Stimulated activated CD8-positive, alpha-beta memory T cell treated with anti-CD3 and anti-CD28 coated beads, Interleukin-7, amount 100 ng/mL, for 24 hours (primary cell): ENCODE data around the gene MCOLN1.

ENCODE experiments used
- DNase-seq: peaks from one replicate; pipeline ENCODE4 v3.0.0-alpha.2; 2020; ENCODE audit warnings: low read depth

MCOLN1 gene

DNA sequence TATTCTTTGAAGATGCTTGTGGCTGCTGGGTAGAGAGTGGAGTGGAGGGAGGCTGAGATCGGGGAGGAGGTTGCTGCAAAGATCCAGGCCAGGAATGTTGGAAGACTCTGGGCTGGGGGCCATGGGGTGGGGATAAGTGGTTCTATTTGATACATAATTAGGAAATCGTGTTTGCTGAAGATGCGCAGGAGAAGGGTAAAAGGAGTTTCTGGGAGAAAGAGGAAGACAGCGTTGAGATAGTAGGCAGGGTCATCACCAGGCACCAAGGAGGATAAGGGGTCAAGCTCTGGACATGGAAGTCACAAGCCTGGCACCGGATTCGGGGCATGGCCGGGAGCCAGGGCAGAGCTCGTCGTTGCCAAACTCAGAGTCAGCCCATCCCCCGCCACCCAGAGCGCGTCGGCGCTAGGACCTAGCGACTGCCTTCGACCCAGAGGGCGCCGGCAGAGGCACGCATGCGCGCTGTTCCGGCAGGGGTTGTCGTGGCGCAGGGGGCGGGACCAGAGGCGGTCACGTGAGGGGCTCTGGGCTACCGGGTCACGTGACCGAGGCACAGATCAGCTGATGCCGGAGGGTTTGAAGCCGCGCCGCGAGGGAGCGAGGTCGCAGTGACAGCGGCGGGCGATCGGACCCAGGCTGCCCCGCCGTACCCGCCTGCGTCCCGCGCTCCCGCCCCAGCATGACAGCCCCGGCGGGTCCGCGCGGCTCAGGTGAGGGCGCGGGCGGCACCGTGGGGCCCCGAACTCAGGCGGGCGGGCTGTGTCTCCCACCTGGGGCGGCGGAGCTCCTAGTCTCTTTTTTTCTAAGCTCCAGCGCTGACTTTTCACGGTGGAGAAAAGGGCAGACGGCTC is at the start of gene MCOLN1:
Gene MCOLN1, plus strand, starts transcription at position 553 of the 851 bp plus-strand sequence. Its CDS starts 127 bp downstream, at position 680.
- DNase-seq = peak; percentile 98

DNA sequence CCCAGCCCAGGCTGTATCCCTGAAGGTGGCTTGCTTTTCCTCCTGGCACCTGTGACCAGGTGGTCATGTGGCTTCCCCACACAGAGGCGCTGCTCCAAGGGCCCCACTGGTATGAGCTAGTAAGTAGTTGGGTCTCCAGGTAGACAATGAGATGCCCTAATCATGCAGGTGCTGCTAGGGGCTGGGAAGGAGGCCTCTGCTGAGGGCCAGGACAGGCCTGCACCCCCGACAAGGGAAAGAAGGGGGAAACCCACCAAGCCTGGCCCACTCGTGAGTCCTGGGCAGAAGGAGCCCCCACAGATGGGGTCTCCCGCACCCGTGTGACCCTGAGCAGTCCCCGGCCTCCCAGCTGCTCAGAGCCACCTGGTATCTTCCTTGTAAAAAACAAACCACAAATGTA is 46.8 kb upstream of the MCOLN1 start:
- DNase-seq = no peak

GRCh38 chr19:7476241-7476640 is 46.2 kb upstream of the MCOLN1 start:
- no peak for DNase-seq

DNA sequence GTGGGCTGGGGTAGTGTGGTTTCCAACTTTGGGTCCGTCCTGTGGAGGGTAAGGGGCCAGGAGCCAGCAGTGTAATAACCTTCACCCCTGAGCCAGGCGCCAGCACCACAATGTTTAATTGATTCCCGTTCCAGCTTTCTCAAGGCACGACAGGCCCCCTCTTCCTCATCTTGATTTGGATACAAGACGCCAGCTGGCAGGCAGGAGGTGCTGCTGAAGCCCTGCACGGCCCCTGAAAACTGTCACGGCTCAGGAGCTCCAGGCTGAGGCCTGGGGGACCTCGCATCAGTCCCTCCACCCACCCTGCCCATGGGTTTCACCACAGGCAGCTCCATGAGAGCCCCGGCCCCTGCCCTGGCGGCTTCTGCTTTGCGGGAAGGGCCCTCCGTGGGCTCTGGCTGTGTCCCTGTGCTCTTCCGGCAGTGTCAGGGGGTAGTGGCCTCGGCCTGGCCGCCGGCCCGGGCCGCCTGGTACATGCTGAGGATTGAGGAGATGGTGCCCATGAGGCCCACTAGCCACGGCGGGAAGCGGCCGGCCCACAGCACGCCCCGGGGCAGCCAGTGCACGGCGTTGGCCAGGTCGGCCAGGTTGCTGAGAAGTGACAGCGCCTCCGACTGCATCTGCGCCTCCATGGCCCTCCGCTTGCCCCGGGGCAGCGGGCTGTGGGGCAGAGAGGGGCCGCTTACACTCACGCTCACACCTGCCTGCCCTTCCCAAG is 45.5 kb upstream of the MCOLN1 start:
- DNase-seq = no peak

DNA sequence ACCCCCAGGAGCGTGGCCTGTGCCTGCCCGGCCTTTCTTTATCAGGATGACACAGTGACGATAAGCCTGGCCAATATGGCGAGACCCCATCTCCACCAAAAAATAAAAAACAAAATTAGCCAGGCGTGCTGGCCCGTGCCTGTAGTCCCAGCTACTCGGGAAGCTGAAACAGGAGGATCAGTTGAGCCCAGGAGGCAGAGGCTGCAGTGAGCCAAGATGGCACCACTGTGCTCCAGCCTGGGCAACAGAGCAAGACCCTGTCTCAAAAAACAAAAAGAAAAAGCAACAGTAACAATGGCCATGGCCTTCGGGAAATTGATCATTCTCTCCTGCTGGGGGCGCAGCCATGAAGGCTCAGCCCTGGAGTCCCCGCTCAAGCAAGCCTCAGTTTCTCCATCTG is 44.7 kb upstream of the MCOLN1 start:
- no peak for DNase-seq

DNA sequence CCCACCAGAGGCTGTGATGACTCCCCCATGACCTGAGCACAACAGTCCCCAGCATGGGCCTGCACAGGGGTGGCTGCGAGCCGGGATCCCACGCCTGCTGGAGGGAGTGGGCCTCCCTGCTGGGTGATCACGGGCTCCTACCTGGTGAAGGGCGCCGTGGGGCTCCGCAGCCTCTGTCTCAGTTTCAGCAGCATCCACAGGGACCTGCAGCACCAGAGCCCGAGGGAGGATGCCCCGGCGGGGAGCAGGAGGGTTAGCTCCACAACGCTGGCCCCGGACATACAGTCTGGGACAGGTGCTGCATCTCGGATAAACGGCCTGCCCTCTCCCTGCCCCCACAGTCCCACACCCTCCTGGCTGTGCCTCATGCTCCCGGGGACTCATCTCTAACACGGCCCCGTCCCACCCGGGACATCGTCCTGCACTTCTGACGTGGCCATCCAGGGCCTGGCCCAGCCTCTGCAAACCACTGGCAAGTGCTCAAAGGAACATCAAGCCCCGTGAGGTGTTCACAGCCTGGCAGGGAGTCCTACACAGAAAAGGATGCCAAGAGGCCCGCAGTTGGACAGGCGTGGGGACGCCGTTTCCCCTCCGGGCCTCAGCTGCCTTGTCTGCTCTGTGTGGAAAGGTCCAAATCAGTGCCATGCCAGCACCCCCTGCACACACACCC is 44.1 kb upstream of the MCOLN1 start:
- no peak for DNase-seq

- DNase-seq = no peak
These were observed 43.6 kb upstream of the MCOLN1 start for GRCh38 chr19:7478843-7479227.

GRCh38 chr19:7480222-7480969 is 42.0 kb upstream of the MCOLN1 start:
- DNase-seq = no peak

GRCh38 chr19:7480970-7481255 is 41.5 kb upstream of the MCOLN1 start:
- no peak for DNase-seq

DNA sequence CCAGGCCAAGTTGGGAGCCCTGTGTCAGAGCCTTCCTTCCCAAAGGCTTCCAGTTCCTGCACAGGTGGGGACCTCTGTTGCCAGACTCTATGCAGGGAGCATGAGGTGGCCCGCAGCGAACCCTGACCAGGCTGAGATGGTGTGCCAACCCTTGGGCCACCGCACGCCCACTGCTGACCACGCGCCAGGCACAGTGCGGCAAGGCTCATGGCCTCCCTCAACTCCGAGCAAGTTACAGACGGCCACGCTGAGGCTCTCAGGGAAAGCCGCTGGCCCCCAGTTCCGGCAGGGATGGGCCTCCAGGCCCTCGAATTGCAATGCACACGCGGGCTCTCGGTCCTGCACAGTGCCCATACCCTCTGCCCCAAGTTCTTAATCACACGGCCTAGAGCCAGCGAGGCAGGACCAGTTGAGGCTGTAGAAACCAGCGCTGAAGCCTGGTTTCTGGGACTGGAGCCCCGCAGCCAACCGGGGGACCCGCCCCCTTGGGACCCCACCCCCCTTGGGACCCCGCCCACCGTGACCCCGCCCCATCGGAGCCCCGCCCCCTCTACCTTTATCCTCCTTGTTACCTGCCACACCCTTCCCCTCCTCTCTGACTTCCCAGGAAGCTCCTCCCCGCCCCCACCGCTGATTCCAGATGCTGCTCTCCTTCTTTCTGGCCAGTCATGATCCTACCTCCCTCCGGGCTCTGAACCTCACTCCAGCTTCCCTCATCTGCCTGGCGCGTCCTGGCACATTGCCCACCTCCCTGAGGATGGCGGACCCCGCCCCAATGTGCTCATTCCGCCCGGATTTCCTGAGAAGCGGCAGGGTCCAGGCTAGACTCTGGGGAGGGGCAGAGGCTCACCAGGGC is 39.6 kb upstream of the MCOLN1 start:
- DNase-seq = no peak

DNA sequence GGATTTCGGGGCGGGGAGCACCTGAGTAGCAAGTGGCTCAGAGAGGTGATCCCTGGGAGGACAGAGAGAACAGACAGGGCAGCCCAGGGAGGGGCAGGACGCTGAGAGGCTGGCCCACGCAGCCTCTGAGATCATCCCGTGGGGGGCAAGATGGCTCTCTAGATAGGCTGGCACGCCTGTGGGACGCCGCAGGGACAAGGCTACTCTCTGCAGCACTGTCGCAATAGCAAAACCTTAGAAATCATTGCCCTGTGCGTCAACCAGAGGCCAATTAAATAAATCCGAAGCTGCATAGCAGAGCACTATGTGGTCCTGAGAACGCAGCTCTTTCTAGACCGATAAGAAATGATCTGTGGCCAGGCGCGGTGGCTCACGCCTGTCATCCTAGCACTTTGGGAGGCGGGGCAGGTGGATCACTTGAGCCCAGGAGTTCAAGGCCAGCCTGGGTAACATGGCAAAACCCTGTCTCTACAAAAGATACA is 38.7 kb upstream of the MCOLN1 start:
- no peak for DNase-seq

DNA sequence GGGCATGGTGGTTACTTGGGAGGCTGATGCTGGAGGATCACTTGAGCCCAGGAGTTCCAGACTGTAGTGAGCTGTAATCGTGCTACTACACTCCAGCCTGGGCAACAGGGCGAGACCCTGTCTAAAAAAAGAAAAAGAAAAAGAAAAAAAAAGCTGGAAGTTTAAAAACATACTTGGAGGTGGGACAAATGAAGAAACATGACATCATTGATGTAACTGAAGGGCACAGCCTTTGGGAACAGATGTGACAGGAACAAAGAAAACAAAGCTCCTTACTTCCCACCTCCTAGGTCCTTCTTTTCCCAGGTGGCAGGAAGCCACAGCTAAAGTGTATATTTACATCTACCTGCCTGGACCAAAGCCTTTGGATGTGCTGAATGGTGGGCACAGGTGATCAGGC is 35.5 kb upstream of the MCOLN1 start:
- DNase-seq = no peak

DNA sequence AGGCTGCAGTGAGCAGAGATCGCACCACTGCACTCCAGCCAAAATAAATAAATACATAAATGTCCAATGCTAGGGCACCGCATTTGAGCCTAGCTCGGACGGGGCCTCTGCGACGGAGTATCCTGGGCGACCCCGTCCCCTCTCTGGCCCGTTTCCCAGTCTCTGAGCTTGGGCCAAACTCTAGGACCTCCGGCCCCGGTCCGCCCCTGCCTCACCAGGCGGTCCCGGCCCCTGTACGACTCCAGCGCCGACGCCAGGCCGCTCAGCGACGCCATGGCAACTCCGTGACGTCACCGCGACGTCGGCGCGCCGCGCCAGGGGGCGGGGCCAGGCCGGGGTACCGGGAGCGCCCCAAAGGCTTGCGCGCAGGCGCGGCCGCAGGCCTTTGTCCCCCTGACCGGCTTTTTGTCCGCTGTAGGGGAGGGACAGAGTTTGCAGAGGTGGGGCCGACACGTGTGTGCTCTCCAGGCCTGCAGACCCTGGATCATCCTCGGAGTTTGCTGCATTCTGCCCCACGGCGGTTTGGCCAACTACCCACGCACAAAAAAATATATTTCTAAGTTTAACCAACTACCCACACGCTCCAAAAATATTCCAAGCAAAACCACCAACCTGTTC is 33.6 kb upstream of the MCOLN1 start, which contains the start of gene PEX11G:
Gene PEX11G, minus strand, starts transcription at position 300 of the 618 bp plus-strand sequence. Its CDS starts 25 bp downstream, at position 275.
- DNase-seq = peak; percentile 85

- no peak for DNase-seq
These were observed 32.8 kb upstream of the MCOLN1 start for GRCh38 chr19:7489609-7490044.

DNA sequence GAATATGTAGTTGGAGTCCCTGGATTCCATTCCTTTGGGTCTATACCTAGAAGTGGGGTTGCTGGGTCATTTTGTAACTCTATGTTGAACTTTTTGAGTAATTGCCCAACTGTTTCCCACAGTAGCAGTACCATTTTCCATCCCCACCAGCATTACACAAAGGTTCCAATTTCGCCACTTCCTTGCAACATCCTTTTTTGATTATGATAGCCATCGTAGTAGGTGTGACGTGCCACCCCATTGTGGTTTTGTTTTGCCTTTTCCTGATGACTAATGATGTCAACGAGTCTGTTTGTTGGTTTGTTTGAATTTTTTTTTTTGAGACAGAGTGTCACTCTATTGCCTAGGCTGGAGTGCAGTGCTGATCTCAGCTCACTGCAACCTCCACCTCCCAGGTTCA is 30.3 kb upstream of the MCOLN1 start:
- no peak for DNase-seq

- DNase-seq = no peak
These were observed 29.9 kb upstream of the MCOLN1 start for GRCh38 chr19:7492558-7492957.

DNA sequence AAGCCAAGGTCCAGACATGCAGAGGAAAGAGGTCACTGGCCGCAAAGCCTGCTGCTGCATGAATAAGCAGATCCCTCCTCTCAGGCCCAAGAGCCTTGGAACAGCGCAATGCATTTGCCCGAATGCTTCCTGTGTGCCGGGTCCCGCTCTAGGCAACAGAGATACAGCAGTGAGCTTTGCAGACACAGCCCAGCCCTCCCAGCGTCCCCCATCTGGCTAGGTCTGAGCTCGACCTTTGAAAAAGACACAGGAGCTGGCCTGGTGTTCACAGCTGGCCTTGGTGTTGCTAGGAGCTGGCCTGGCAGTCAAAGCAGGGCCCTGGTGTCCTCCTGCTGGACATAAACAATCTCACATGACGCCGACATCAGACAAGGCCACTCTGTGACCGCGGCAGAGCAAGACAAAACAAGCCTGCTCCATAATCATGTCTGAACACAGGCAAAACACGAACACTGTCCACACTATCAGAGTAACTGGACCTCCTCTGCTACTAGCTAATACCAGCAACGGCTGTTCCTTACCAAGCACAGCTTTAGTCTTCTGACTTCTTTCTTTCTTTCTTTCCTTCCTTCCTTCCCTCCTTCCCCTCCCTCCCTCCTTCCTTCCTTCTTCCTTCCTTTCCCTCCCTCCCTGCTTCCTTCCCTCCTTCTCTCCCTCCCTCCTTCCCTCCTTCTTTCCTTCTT is 27.9 kb upstream of the MCOLN1 start:
- no peak for DNase-seq

DNA sequence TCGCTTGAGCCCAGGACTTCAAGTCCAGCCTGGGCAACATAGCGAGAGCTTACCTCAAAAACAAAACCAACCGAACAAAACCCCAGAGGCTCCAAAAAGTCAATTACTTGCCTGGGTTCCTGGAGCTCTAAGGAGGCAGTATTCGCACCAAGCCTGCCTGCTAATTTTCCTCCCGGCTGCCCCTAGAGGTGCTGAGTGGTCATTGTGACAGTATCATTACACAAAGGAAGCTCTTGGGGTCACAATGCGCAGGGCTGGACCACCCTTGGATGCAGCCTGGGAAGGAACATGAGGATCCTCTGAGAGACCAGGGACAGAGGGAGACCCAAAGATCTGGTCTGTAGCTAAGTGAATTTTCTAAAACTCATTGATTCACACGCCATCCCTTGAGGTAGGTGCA is 25.1 kb upstream of the MCOLN1 start:
- no peak for DNase-seq

DNA sequence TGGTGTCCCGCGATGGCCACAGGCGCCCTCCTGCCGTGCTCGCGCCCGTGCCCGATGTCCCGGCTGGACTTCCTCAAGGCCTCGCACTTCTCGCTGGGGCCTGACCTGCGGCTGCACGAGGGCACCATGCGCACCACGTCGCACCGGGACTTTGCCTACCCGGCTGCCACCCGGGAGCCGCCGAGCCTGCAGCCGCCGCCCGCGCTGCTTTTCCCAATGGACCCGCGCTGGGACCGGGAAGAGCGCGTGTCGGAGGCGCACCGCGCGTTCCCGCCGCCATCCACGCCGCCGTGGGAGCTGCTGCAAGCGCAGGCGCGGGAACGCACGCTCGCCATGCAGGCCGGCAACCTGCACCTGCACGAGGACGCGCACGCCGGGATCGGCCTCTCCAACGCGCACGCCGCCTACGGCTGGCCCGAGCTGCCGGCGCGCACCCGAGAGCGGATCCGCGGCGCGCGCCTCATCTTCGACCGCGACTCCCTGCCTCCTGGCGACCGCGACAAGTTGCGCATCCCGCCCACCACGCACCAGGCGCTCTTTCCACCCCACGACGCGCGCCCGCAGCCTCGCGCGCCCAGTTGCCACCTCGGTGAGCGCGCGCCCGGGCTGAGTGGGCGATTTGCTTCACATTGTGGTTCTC is 21.5 kb upstream of the MCOLN1 start:
- DNase-seq = peak; percentile 27

DNA sequence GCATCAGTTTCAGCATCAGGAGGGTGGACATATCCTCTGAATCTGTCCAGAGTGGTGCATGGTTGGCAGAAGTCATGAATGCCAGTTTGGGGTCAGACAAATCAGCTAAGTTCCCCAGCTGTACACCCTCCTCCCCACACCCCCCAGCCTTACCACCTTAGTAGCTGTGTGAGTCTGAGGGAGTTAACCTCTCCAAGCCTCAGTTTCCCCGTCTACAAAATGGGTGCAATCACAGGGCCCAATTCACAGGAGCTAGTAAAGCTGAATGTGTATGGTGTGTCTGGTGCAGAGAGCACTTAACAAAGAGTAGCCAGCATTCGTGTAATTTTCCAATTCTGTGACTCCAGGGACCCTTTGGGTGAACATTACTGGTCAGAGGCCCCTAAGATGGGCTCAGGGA is 19.9 kb upstream of the MCOLN1 start:
- DNase-seq = no peak
